NCI-H446 treated with DMSO at 0.1 percent for 48 hours (cell line): ENCODE results near the gene NAPSA.
A peak's percentile ranks its signal among the peaks of the same experiment; 100 is the strongest.
"Not testable (repeated sequence)": the region's sequence is repeated elsewhere in the genome, so short reads cannot be mapped to it uniquely, and the experiment has no call there.

Experiments used
- DNase-seq: peaks from one replicate; lab custom pipeline; 2025; lab: John Stamatoyannopoulos, UW

Gene NAPSA

GRCh38 chr19:50358483-50359327 is 6.7 kb downstream of the NAPSA start:
- peak; percentile 30 for DNase-seq

- peak; percentile 57 for DNase-seq
Measured at GRCh38 chr19:50357178-50358100, 8.0 kb downstream of the NAPSA start.

- no peak for DNase-seq
Measured at GRCh38 chr19:50356691-50357177, 8.7 kb downstream of the NAPSA start.

GRCh38 chr19:50353487-50353880 is 12.0 kb downstream of the NAPSA start:
- DNase-seq = not testable (repeated sequence)

GRCh38 chr19:50352242-50352641 is 13.2 kb downstream of the NAPSA start:
- DNase-seq = no peak

GRCh38 chr19:50349277-50350057 is 16.0 kb downstream of the NAPSA start:
- DNase-seq = no peak

GRCh38 chr19:50347089-50347581 is 18.3 kb downstream of the NAPSA start:
- not testable (repeated sequence) for DNase-seq

GRCh38 chr19:50344661-50345318 is 20.6 kb downstream of the NAPSA start:
- DNase-seq = no peak

- no peak for DNase-seq
Measured at GRCh38 chr19:50341091-50341564, 24.3 kb downstream of the NAPSA start.

- no peak for DNase-seq
Measured at GRCh38 chr19:50340331-50340730, 25.1 kb downstream of the NAPSA start.

- DNase-seq = not testable (repeated sequence)
Measured at GRCh38 chr19:50337031-50337430, 28.4 kb downstream of the NAPSA start.

GRCh38 chr19:50334741-50335421 is 30.6 kb downstream of the NAPSA start:
- DNase-seq = no peak

GRCh38 chr19:50333737-50334617 is 31.5 kb downstream of the NAPSA start:
- DNase-seq = no peak

- peak; percentile 89 for DNase-seq
Measured at GRCh38 chr19:50333235-50333736, 32.2 kb downstream of the NAPSA start.

GRCh38 chr19:50332244-50333038 is 33.0 kb downstream of the NAPSA start:
- no peak for DNase-seq

GRCh38 chr19:50331994-50332243 is 33.5 kb downstream of the NAPSA start:
- no peak for DNase-seq

- no peak for DNase-seq
Measured at GRCh38 chr19:50331221-50331993, 34.0 kb downstream of the NAPSA start.
